Tibial artery (tissue), 4 donors: Measurements from ENCODE around the gene FAM124B.

Experiments
- DNase-seq, 2 donors: peaks; one replicate each; pipeline ENCODE4 v3.0.0-alpha.2; 2019
- H3K27ac ChIP-seq, 2 donors: fragments of 200-600 bp; sonication (generic) in 1 of 2; 1 replicate in 1 of 2; 2 replicates in 1 of 2; pipeline ENCODE4 v1.5.1; 2018 to 2019; ENCODE audit warnings: mild to moderate bottlenecking in 1 of 2
- H3K27me3 ChIP-seq, 2 donors: fragments of 200-600 bp; sonication (generic) in 1 of 2; one replicate each; pipeline versions ENCODE4 v1.5.1 to v1.6.0; 2016 to 2019
- H3K36me3 ChIP-seq, 3 donors: fragments of 200-600 bp; sonication (generic) in 2 of 3; one replicate each; pipeline ENCODE4 v1.5.1; 2016 to 2019; ENCODE audit warnings: mild to moderate bottlenecking in 2 of 3
- H3K4me1 ChIP-seq, 4 donors: fragments of 200-600 bp; sonication (generic) in 2 of 4; 1 replicate in 3 of 4; 2 replicates in 1 of 4; pipeline ENCODE4 v1.5.1; 2016 to 2019
- H3K4me3 ChIP-seq, 2 donors: fragments of 200-600 bp; sonication (generic) in 1 of 2; 1 replicate in 1 of 2; 2 replicates in 1 of 2; pipeline ENCODE4 v1.5.1; 2018 to 2019; ENCODE audit warnings: mild to moderate bottlenecking in 2 of 2
- H3K9me3 ChIP-seq, 3 donors: fragments of 200-600 bp; sonication (generic) in 1 of 3; one replicate each; pipeline ENCODE4 v1.5.1; 2016 to 2019
- CTCF ChIP-seq, 2 experiments: fragments of 200-600 bp in 1 of 2; fragments of 450-650 bp in 1 of 2; IDR thresholded peaks; one replicate each; pipeline ENCODE4 v1.5.1; 2017 to 2019; ENCODE audit warnings: antibody characterized with exemption in 2 of 2, mild to moderate bottlenecking in 1 of 2, moderate library complexity in 1 of 2
- intact Hi-C: fragments of 100-400 bp; cut with DNase I; formaldehyde crosslinking; loops from one replicate; pipeline ENCODE4 v1.15.0; 2023; ENCODE audit warnings: low total_unique reads

FAM124B gene

GRCh38 chr2:224349396-224349795 is 52.5 kb downstream of the FAM124B start:
- Histone ChIP-seq H3K27ac (no peak overlapping the region), H3K36me3 (no peaks in the 10 kb centered on the region), H3K4me1 (no peaks in the 10 kb centered on the region), H3K4me3 (no peak overlapping the region), H3K9me3 (no peaks in the 10 kb centered on the region), H3K27me3 (no peaks in the 10 kb centered on the region)
- intact Hi-C loops, result loop anchor here (10.0 kb wide), 1 partner anchor 685 kb away; no protein-coding TSS in a partner anchor
- DNase-seq, result no peak
- no peak for TF ChIP-seq CTCF (IDR thresholded peaks at IDR 0.05)

GRCh38 chr2:224347176-224348051 is 54.5 kb downstream of the FAM124B start:
- no peak for TF ChIP-seq CTCF (IDR thresholded peaks at IDR 0.05)
- DNase-seq, result no peak
- no peaks in the 10 kb centered on the region for H3K9me3 ChIP-seq
- intact Hi-C loops, result loop anchor here (10.0 kb wide), 1 partner anchor 687 kb away; no protein-coding TSS in a partner anchor
- no peaks in the 10 kb centered on the region for H3K27me3 ChIP-seq
- no peak overlapping the region for H3K4me3 ChIP-seq
- H3K27ac ChIP-seq, result no peak overlapping the region
- no peaks in the 10 kb centered on the region for H3K4me1 ChIP-seq
- no peaks in the 10 kb centered on the region for H3K36me3 ChIP-seq

- intact Hi-C loops, result loop anchor here (10.0 kb wide), 1 partner anchor 689 kb away; no protein-coding TSS in a partner anchor
- Histone ChIP-seq H3K36me3 (no peaks in the 10 kb centered on the region), H3K4me1 (no peaks in the 10 kb centered on the region), H3K4me3 (no peak overlapping the region), H3K27ac (no peak overlapping the region), H3K9me3 (no peaks in the 10 kb centered on the region), H3K27me3 (no peaks in the 10 kb centered on the region)
- TF ChIP-seq CTCF (IDR thresholded peaks at IDR 0.05), result no peak
- no peak for DNase-seq
Measured at GRCh38 chr2:224345492-224345891, 56.4 kb downstream of the FAM124B start.

- H3K4me1 ChIP-seq, result no peaks in the 10 kb centered on the region
- no peaks in the 10 kb centered on the region for H3K9me3 ChIP-seq
- H3K4me3 ChIP-seq, result no peak overlapping the region
- intact Hi-C loops, result loop anchor here (10.0 kb wide), 1 partner anchor 692 kb away; no protein-coding TSS in a partner anchor
- DNase-seq, result no peak
- H3K27me3 ChIP-seq, result no peaks in the 10 kb centered on the region
- H3K36me3 ChIP-seq, result no peaks in the 10 kb centered on the region
- H3K27ac ChIP-seq, result no peak overlapping the region
- TF ChIP-seq CTCF (IDR thresholded peaks at IDR 0.05), result no peak
Measured at GRCh38 chr2:224343226-224343625, 58.7 kb downstream of the FAM124B start.

GRCh38 chr2:224335991-224336390 is 65.9 kb downstream of the FAM124B start:
- DNase-seq, result no peak
- H3K4me1 ChIP-seq, result no peaks in the 10 kb centered on the region
- H3K36me3 ChIP-seq, result no peaks in the 10 kb centered on the region
- intact Hi-C loops, result no loop called here
- no peak overlapping the region for H3K4me3 ChIP-seq
- no peak for TF ChIP-seq CTCF (IDR thresholded peaks at IDR 0.05)
- H3K27me3 ChIP-seq, result no peaks in the 10 kb centered on the region
- no peaks in the 10 kb centered on the region for H3K9me3 ChIP-seq
- H3K27ac ChIP-seq, result no peak overlapping the region
